Measurements from ENCODE around the gene CATSPERD. TPM values are rescaled to one million over a fixed set of nuclear protein-coding genes. Genes with fewer than 3 reads are reported as not detected.

CATSPERD gene
- total and polyA plus RNA-seq, 9 of the 15 experiments (the other 6 are each of a cell fraction or from before 2014, with no cell fraction given): not detected

GRCh38 chr19:5804516-5805461 is 84.4 kb downstream of the CATSPERD start, which contains the start of gene NRTN (continued):
- TF ChIP-seq, protein P1, sequence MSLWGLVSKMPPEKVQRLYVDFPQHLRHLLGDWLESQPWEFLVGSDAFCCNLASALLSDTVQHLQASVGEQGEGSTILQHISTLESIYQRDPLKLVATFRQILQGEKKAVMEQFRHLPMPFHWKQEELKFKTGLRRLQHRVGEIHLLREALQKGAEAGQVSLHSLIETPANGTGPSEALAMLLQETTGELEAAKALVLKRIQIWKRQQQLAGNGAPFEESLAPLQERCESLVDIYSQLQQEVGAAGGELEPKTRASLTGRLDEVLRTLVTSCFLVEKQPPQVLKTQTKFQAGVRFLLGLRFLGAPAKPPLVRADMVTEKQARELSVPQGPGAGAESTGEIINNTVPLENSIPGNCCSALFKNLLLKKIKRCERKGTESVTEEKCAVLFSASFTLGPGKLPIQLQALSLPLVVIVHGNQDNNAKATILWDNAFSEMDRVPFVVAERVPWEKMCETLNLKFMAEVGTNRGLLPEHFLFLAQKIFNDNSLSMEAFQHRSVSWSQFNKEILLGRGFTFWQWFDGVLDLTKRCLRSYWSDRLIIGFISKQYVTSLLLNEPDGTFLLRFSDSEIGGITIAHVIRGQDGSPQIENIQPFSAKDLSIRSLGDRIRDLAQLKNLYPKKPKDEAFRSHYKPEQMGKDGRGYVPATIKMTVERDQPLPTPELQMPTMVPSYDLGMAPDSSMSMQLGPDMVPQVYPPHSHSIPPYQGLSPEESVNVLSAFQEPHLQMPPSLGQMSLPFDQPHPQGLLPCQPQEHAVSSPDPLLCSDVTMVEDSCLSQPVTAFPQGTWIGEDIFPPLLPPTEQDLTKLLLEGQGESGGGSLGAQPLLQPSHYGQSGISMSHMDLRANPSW (CRISPR knock-in tag; IDR thresholded peaks at IDR 0.05): no peak
- TF ChIP-seq RBM17 (IDR thresholded peaks at IDR 0.05; ENCODE audit: borderline replicate concordance, low read depth, low read length) (no peak), ZNF24 (IDR thresholded peaks at IDR 0.05) (no peak), ZNF224 (CRISPR knock-in tag; IDR thresholded peaks at IDR 0.05) (no peak), POLR2G (IDR thresholded peaks at IDR 0.05; ENCODE audit: low read depth, low read length) (0 out of 2 replicates have a peak, but pooled peaks have one; percentile 37), ZNF584 (CRISPR knock-in tag; IDR thresholded peaks at IDR 0.05; ENCODE audit: low read depth) (no peak), CREM (IDR thresholded peaks at IDR 0.05; ENCODE audit: low read depth) (no peak), TCFL5 (CRISPR knock-in tag; conservative IDR thresholded peaks at IDR 0.05) (no peak), TEAD2 (tag; IDR thresholded peaks at IDR 0.05) (no peak)
- TF ChIP-seq, protein P2, sequence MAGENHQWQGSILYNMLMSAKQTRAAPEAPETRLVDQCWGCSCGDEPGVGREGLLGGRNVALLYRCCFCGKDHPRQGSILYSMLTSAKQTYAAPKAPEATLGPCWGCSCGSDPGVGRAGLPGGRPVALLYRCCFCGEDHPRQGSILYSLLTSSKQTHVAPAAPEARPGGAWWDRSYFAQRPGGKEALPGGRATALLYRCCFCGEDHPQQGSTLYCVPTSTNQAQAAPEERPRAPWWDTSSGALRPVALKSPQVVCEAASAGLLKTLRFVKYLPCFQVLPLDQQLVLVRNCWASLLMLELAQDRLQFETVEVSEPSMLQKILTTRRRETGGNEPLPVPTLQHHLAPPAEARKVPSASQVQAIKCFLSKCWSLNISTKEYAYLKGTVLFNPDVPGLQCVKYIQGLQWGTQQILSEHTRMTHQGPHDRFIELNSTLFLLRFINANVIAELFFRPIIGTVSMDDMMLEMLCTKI (IDR thresholded peaks at IDR 0.05; ENCODE audit: partially characterized antibody): no peak
- TF ChIP-seq, protein P3, sequence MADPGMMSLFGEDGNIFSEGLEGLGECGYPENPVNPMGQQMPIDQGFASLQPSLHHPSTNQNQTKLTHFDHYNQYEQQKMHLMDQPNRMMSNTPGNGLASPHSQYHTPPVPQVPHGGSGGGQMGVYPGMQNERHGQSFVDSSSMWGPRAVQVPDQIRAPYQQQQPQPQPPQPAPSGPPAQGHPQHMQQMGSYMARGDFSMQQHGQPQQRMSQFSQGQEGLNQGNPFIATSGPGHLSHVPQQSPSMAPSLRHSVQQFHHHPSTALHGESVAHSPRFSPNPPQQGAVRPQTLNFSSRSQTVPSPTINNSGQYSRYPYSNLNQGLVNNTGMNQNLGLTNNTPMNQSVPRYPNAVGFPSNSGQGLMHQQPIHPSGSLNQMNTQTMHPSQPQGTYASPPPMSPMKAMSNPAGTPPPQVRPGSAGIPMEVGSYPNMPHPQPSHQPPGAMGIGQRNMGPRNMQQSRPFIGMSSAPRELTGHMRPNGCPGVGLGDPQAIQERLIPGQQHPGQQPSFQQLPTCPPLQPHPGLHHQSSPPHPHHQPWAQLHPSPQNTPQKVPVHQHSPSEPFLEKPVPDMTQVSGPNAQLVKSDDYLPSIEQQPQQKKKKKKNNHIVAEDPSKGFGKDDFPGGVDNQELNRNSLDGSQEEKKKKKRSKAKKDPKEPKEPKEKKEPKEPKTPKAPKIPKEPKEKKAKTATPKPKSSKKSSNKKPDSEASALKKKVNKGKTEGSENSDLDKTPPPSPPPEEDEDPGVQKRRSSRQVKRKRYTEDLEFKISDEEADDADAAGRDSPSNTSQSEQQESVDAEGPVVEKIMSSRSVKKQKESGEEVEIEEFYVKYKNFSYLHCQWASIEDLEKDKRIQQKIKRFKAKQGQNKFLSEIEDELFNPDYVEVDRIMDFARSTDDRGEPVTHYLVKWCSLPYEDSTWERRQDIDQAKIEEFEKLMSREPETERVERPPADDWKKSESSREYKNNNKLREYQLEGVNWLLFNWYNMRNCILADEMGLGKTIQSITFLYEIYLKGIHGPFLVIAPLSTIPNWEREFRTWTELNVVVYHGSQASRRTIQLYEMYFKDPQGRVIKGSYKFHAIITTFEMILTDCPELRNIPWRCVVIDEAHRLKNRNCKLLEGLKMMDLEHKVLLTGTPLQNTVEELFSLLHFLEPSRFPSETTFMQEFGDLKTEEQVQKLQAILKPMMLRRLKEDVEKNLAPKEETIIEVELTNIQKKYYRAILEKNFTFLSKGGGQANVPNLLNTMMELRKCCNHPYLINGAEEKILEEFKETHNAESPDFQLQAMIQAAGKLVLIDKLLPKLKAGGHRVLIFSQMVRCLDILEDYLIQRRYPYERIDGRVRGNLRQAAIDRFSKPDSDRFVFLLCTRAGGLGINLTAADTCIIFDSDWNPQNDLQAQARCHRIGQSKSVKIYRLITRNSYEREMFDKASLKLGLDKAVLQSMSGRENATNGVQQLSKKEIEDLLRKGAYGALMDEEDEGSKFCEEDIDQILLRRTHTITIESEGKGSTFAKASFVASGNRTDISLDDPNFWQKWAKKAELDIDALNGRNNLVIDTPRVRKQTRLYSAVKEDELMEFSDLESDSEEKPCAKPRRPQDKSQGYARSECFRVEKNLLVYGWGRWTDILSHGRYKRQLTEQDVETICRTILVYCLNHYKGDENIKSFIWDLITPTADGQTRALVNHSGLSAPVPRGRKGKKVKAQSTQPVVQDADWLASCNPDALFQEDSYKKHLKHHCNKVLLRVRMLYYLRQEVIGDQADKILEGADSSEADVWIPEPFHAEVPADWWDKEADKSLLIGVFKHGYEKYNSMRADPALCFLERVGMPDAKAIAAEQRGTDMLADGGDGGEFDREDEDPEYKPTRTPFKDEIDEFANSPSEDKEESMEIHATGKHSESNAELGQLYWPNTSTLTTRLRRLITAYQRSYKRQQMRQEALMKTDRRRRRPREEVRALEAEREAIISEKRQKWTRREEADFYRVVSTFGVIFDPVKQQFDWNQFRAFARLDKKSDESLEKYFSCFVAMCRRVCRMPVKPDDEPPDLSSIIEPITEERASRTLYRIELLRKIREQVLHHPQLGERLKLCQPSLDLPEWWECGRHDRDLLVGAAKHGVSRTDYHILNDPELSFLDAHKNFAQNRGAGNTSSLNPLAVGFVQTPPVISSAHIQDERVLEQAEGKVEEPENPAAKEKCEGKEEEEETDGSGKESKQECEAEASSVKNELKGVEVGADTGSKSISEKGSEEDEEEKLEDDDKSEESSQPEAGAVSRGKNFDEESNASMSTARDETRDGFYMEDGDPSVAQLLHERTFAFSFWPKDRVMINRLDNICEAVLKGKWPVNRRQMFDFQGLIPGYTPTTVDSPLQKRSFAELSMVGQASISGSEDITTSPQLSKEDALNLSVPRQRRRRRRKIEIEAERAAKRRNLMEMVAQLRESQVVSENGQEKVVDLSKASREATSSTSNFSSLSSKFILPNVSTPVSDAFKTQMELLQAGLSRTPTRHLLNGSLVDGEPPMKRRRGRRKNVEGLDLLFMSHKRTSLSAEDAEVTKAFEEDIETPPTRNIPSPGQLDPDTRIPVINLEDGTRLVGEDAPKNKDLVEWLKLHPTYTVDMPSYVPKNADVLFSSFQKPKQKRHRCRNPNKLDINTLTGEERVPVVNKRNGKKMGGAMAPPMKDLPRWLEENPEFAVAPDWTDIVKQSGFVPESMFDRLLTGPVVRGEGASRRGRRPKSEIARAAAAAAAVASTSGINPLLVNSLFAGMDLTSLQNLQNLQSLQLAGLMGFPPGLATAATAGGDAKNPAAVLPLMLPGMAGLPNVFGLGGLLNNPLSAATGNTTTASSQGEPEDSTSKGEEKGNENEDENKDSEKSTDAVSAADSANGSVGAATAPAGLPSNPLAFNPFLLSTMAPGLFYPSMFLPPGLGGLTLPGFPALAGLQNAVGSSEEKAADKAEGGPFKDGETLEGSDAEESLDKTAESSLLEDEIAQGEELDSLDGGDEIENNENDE (IDR thresholded peaks at IDR 0.05; ENCODE audit: low read depth, low read length): no peak

Data from K562 (cell line).